ENCODE results near the gene P3H4. TPM values are rescaled to one million over a fixed set of nuclear protein-coding genes. Genes with fewer than 3 reads are reported as not detected.
A peak's percentile ranks its signal among the peaks of the same experiment; 100 is the strongest.

Gene P3H4
- total RNA-seq, 6 experiments from 2014 or later = 1.8 to 3.8 (median 2.8) TPM

DNA sequence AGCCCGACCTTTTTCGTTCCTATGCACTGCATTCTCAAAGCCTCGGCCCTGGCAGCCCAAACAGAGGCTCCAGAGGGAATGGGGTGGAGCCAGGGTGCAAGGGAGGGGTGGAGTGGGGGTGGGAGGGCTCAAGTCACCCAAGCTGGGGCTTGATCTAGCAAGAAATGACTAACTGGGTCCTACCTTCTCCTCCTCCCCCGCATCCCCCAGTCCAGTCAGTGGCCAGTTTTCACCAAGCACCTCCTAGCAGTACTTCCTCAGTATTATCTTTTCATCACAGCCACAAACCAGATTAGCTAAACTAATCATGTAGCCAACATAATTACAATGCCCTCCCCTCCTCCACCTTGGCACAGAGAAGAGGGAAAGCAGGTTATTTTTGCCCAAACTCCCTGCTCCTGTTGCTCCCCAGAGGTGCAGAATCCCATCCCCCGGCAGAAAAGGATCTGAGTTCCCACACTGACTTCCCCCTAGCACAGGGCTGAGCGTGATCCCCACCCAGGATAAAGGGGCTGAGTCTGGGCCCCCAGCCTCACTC lies 27.5 kb downstream of the P3H4 start:
- H3K27ac ChIP-seq = peak overlapping the region in 2 of 3 donors; percentile 91 to 95
- H3K4me1 ChIP-seq = peaks cover 0 to 41% (median 15%) of the 10 kb centered on the region in 4 donors
- WGBS (ENCODE audit: insufficient coverage, low coverage, low lambda C conversion rate, missing lambda C conversion rate) = 4% methylated on average over 4 of the region's 6 CpGs
- ATAC-seq = peak in 1 of 4 donors; percentile 14
- no peaks in the 10 kb centered on the region for H3K27me3 ChIP-seq
- H3K36me3 ChIP-seq = no peaks in the 10 kb centered on the region
- peak in 1 of 3 donors; percentile 48 for DNase-seq
- H3K4me3 ChIP-seq = no peak overlapping the region
- TF ChIP-seq, protein P1, sequence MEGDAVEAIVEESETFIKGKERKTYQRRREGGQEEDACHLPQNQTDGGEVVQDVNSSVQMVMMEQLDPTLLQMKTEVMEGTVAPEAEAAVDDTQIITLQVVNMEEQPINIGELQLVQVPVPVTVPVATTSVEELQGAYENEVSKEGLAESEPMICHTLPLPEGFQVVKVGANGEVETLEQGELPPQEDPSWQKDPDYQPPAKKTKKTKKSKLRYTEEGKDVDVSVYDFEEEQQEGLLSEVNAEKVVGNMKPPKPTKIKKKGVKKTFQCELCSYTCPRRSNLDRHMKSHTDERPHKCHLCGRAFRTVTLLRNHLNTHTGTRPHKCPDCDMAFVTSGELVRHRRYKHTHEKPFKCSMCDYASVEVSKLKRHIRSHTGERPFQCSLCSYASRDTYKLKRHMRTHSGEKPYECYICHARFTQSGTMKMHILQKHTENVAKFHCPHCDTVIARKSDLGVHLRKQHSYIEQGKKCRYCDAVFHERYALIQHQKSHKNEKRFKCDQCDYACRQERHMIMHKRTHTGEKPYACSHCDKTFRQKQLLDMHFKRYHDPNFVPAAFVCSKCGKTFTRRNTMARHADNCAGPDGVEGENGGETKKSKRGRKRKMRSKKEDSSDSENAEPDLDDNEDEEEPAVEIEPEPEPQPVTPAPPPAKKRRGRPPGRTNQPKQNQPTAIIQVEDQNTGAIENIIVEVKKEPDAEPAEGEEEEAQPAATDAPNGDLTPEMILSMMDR (IDR thresholded peaks at IDR 0.05) = no peak
- intact Hi-C loops (cut with DNase I) = no loop called here
- H3K9me3 ChIP-seq = no peaks in the 10 kb centered on the region

DNA sequence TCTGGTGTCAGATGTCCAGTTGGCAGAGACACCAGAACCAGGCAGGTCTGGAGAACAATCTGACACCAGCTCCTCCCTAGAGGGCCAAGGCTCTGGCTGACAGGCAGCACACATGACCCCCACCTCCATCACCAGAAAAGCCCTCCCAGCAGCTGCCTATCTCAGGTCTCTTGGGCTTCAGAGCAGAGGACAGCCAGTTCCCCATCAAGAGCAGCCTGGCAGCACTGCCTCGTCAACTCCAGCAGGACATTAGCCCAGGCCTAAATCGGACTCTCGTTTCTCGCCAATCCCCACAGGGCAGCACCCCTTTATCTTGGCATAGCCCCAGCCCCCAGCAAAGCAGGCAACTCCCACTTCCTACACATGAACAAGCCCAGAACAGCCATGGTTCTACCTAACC lies 29.6 kb downstream of the P3H4 start:
- Histone ChIP-seq H3K4me1 (peaks cover 0 to 58% (median 26%) of the 10 kb centered on the region in 4 donors), H3K27me3 (no peaks in the 10 kb centered on the region), H3K36me3 (no peaks in the 10 kb centered on the region), H3K27ac (peak overlapping the region in 1 of 3 donors; percentile 33), H3K9me3 (no peaks in the 10 kb centered on the region), H3K4me3 (no peak overlapping the region)
- no peak for DNase-seq
- intact Hi-C loops (cut with DNase I) = no loop called here
- no peak for ATAC-seq
- 40% methylated on average over 1 of the region's 4 CpGs for WGBS (ENCODE audit: insufficient coverage, low coverage, low lambda C conversion rate, missing lambda C conversion rate)
- no peak for TF ChIP-seq POLR2A (IDR thresholded peaks at IDR 0.05)
- TF ChIP-seq, protein P1 (IDR thresholded peaks at IDR 0.05) = no peak

DNA sequence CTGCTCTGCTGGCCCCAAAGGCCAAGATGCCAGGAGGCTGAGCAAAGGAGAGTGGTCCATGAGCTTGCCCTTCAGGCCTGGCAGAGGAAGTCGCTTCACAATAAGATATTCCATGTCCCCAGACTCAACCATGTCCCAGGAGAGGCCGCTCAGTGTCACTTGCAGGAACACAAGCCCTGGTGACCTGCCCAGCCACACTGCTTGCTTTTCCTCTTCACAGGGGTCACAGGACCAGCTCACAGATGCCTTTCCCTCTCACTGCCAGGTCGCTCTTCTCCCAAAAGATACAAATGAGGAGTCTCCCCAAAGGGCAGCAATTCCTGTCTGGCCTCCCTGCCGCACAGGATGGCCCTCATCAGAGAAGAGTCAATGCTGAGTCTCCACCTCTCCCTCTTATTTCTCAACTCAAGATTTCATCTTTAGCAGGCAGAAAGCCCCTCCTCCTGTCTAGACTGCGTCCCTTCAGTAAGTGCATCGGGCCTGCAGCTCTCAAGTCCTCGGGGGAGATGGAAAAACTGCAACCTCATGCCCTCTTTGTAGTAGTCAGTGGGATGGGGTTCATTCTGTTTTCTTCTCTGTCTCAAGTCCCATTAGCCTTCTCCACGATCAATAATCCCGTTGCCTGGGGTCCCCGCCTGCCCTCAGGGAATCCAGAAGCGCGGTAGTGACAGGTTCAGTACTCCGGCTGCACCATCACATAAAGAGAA lies 30.2 kb downstream of the P3H4 start:
- ATAC-seq (no peak), DNase-seq (no peak)
- H3K9me3 ChIP-seq = no peaks in the 10 kb centered on the region
- peaks cover 0 to 64% (median 31%) of the 10 kb centered on the region in 4 donors for H3K4me1 ChIP-seq
- intact Hi-C loops (cut with DNase I) = no loop called here
- TF ChIP-seq, protein P1 (IDR thresholded peaks at IDR 0.05) = no peak
- TF ChIP-seq POLR2A (IDR thresholded peaks at IDR 0.05) = no peak
- H3K27ac ChIP-seq = no peak overlapping the region
- no peak overlapping the region for H3K4me3 ChIP-seq
- H3K36me3 ChIP-seq = no peaks in the 10 kb centered on the region
- WGBS (ENCODE audit: insufficient coverage, low coverage, low lambda C conversion rate, missing lambda C conversion rate) = 59% methylated on average over 5 of the region's 13 CpGs
- H3K27me3 ChIP-seq = no peaks in the 10 kb centered on the region

DNA sequence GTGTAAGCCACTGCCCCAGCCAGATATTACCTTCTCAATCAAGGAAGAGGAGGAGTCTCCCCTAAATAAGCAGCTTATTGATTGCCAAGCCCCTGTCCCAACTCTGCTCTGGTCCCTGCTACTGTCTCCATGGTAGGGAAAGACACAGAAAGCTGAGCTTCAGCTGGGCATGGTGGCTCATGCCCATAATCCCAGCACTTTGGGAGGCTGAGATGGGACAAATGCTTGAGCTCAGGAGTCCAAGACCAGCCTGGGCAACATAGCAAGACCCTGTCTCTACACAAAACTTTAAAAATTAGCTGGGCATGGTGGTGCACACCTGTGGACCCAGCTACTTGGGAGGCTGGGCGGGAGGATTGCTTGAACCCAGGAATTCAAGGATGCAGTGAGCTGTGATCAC lies 31.8 kb downstream of the P3H4 start:
- no peak for DNase-seq
- ATAC-seq = no peak
- H3K4me3 ChIP-seq = no peak overlapping the region

More for the DNA sequence above, 31.8 kb downstream of the P3H4 start:
- no peaks in the 10 kb centered on the region for H3K27me3 ChIP-seq
- H3K9me3 ChIP-seq = no peaks in the 10 kb centered on the region
- 86% methylated on average over 1 of the region's 1 CpG for WGBS (ENCODE audit: insufficient coverage, low coverage, low lambda C conversion rate, missing lambda C conversion rate)
- H3K36me3 ChIP-seq = no peaks in the 10 kb centered on the region
- H3K27ac ChIP-seq = peak overlapping the region in 1 of 3 donors; percentile 3
- TF ChIP-seq, protein P1 (IDR thresholded peaks at IDR 0.05) = no peak
- no peak for TF ChIP-seq POLR2A (IDR thresholded peaks at IDR 0.05)
- intact Hi-C loops (cut with DNase I) = no loop called here
- H3K4me1 ChIP-seq = peaks cover 0 to 73% (median 38%) of the 10 kb centered on the region in 4 donors

All from right lobe of liver (tissue), 6 donors.